H1 (cell line): ENCODE data around the gene ENPP6.

Experiments
- EZH2 ChIP-seq: fragments of 200-600 bp; sonication (generic); IDR thresholded peaks from 2 replicates; pipeline ENCODE4 v1.7.1; 2012; ENCODE audit warnings: low read depth, mild to moderate bottlenecking, moderate library complexity, low read length, inconsistent platforms; ENCODE audit not compliant: severe bottlenecking
- GTF2F1 ChIP-seq: IDR thresholded peaks from 2 replicates; pipeline ENCODE4 v1.6.1; 2012; ENCODE audit warnings: low read depth, low read length, improper control_type of control experiment, borderline replicate concordance
- MAFK ChIP-seq: IDR thresholded peaks from 2 replicates; pipeline ENCODE4 v1.6.1; 2012; ENCODE audit warnings: low read depth, mild to moderate bottlenecking, improper control_type of control experiment, low read length
- POLR2A ChIP-seq, 2 experiments: IDR thresholded peaks; 1 replicate in 1 of 2; 2 replicates in 1 of 2; pipeline ENCODE4 v1.6.1; 2011; ENCODE audit warnings: low read depth in 2 of 2, low read length in 2 of 2, mild to moderate bottlenecking in 2 of 2; ENCODE audit errors: control extremely low read depth in 1 of 2
- TF ChIP-seq, protein P1 (sequence below), 3 experiments: IDR thresholded peaks; 1 replicate in 2 of 3; 2 replicates in 1 of 3; pipeline versions ENCODE4 v1.5.1 to v1.6.1; 2011; ENCODE audit warnings: low read length in 3 of 3, mild to moderate bottlenecking in 3 of 3, inconsistent platforms in 2 of 3, low read depth in 1 of 3, moderate library complexity in 1 of 3; ENCODE audit not compliant: insufficient read depth in 1 of 3; ENCODE audit errors: control extremely low read depth in 1 of 3

DNA sequence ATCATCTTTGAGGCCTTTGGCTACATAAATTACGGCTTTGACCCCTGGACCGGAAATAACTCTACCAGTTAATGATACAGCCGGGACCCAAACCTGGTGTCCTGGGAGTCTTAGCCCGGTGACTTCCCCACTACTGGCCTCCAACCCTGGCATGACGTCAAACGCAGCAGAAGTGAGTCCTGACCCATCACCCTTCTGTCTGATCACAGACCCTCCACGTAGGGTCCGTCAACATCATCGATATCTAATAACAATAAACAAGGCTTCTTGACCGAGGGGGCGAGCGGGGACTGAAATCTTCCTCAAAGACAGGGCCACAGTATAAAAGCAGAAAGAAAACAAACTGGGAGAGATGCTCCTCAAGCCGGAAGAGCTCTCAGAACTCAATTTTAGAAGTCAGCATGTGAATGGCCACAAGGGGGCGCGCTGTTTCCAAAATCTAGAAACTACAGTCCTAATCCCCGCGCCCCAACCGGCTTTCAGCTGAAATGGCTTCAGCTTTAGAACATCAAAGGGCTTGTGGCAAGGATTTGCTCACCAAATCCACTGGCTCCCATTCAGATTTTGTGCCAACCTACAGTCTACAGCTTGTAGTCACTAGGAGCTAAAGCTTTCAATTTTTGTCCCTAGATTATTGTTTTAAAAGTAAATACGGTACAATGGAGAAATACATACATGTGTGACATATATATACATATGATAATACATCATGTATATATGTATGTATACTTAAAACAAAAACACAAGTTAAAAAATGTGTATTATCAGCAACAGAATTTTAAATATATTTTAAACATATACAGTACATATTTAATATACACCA, 46.4 kb upstream of the ENPP6 start:
- TF ChIP-seq, protein P1, sequence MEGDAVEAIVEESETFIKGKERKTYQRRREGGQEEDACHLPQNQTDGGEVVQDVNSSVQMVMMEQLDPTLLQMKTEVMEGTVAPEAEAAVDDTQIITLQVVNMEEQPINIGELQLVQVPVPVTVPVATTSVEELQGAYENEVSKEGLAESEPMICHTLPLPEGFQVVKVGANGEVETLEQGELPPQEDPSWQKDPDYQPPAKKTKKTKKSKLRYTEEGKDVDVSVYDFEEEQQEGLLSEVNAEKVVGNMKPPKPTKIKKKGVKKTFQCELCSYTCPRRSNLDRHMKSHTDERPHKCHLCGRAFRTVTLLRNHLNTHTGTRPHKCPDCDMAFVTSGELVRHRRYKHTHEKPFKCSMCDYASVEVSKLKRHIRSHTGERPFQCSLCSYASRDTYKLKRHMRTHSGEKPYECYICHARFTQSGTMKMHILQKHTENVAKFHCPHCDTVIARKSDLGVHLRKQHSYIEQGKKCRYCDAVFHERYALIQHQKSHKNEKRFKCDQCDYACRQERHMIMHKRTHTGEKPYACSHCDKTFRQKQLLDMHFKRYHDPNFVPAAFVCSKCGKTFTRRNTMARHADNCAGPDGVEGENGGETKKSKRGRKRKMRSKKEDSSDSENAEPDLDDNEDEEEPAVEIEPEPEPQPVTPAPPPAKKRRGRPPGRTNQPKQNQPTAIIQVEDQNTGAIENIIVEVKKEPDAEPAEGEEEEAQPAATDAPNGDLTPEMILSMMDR (IDR thresholded peaks at IDR 0.05; ENCODE audit: control extremely low read depth in 1 of 3, insufficient read depth in 1 of 3, low read depth in 1 of 3, low read length in 3 of 3): peak; percentile 50 to 93 (median 82)
- no peak for TF ChIP-seq POLR2A (IDR thresholded peaks at IDR 0.05; ENCODE audit: control extremely low read depth in 1 of 2, low read depth in 2 of 2, low read length in 2 of 2)
- TF ChIP-seq MAFK: no peak
- TF ChIP-seq GTF2F1: no peak
- TF ChIP-seq EZH2: no peak
